H1 (cell line): ENCODE results near the gene TMEM115. TPM values are rescaled to one million over a fixed set of nuclear protein-coding genes. Genes with fewer than 3 reads are reported as not detected.

ENCODE experiments used
- CTCF ChIA-PET: fragments of 300-600 bp; sonication (Branson Sonifier 250); formaldehyde crosslinking; loops from one replicate; lab custom pipeline; 2021; ENCODE audit not compliant: partially characterized antibody; lab: Charles Lee
- POLR2A ChIA-PET: fragments of 300-600 bp; sonication (Branson Sonifier 250); formaldehyde crosslinking; loops from one replicate; lab custom pipeline; 2021; ENCODE audit warnings: inconsistent platforms; ENCODE audit not compliant: partially characterized antibody; lab: Charles Lee
- DNase-seq, 2 experiments: peaks; one replicate each; pipeline versions ENCODE4 v3.0.0 to v3.0.0-alpha.2; 2010 to 2022; ENCODE audit warnings: low spot score in 2 of 2, low read depth in 1 of 2, mixed read lengths in 1 of 2
- FAIRE-seq: peaks from 2 replicates; lab custom pipeline; 2011; peaks lifted over from hg19 to GRCh38; lab: Jason Lieb, UNC
- H2AFZ ChIP-seq: 2 replicates; pipeline ENCODE4 v1.8.1; 2012; ENCODE audit warnings: low read length, inconsistent platforms
- H2AK5ac ChIP-seq: 2 replicates; pipeline ENCODE4 v1.6.1; 2013; ENCODE audit warnings: low read depth, low read length
- H2BK120ac ChIP-seq: replicated peaks from 2 replicates; pipeline ENCODE3; 2013; ENCODE audit warnings: low read depth, low read length, inconsistent platforms
- H2BK12ac ChIP-seq: 2 replicates; pipeline ENCODE4 v1.6.1; 2013; ENCODE audit warnings: low read depth, low read length
- H2BK15ac ChIP-seq: 2 replicates; pipeline ENCODE4 v1.6.1; 2013; ENCODE audit warnings: low read length
- H2BK20ac ChIP-seq: 2 replicates; pipeline ENCODE4 v1.6.1; 2013; ENCODE audit warnings: low read length
- H2BK5ac ChIP-seq: 2 replicates; pipeline ENCODE4 v1.6.1; 2013; ENCODE audit warnings: low read depth, low read length
- H3K14ac ChIP-seq: 2 replicates; pipeline ENCODE4 v1.6.1; 2013; ENCODE audit warnings: inconsistent platforms; ENCODE audit not compliant: insufficient read length
- H3K18ac ChIP-seq: 2 replicates; pipeline ENCODE4 v1.6.1; 2013; ENCODE audit warnings: low read length; ENCODE audit errors: extremely low read depth
- H3K23ac ChIP-seq: 2 replicates; pipeline ENCODE4 v1.6.1; 2013; ENCODE audit warnings: inconsistent platforms; ENCODE audit not compliant: insufficient read length
- H3K23me2 ChIP-seq: 2 replicates; pipeline ENCODE4 v1.6.1; 2013; ENCODE audit warnings: low read depth, low read length
- H3K27ac ChIP-seq: 2 replicates; pipeline ENCODE4 v1.6.1; 2011; ENCODE audit warnings: low read depth, low read length, inconsistent platforms
- H3K27me3 ChIP-seq, 4 experiments: replicated peaks in 1 of 4; 1 replicate in 1 of 4; 2 replicates in 3 of 4; pipeline versions ENCODE4 v1.6.1 to v1.8.1; 2011 to 2013; ENCODE audit warnings: low read length in 3 of 4, mild to moderate bottlenecking in 3 of 4, inconsistent platforms in 2 of 4, mixed read lengths in 2 of 4, moderate library complexity in 1 of 4; ENCODE audit not compliant: control insufficient read depth in 3 of 4, insufficient read depth in 3 of 4; ENCODE audit errors: extremely low read depth in 1 of 4
- H3K36me3 ChIP-seq, 4 experiments: 2 replicates each; pipeline versions ENCODE4 v1.6.1 to v1.8.1; 2011 to 2013; ENCODE audit warnings: mild to moderate bottlenecking in 4 of 4, low read length in 3 of 4, moderate library complexity in 2 of 4, control low read depth in 1 of 4, inconsistent platforms in 1 of 4; ENCODE audit not compliant: insufficient read depth in 4 of 4, control insufficient read depth in 2 of 4
- H3K4ac ChIP-seq: replicated peaks from 2 replicates; pipeline ENCODE3; 2013; ENCODE audit warnings: low read length, low read depth, mixed read lengths, inconsistent platforms; ENCODE audit not compliant: insufficient read length
- H3K4me1 ChIP-seq, 4 experiments: replicated peaks in 1 of 4; 1 replicate in 1 of 4; 2 replicates in 3 of 4; pipeline versions ENCODE4 v1.6.1 to v1.8.1; 2011 to 2013; ENCODE audit warnings: low read length in 3 of 4, inconsistent platforms in 2 of 4, mixed read lengths in 1 of 4; ENCODE audit not compliant: insufficient read depth in 4 of 4, control insufficient read depth in 3 of 4
- H3K4me2 ChIP-seq, 2 experiments: 2 replicates each; pipeline versions ENCODE4 v1.6.1 to v1.8.1; 2011 to 2013; ENCODE audit warnings: low read depth in 2 of 2, low read length in 2 of 2, control low read depth in 1 of 2, inconsistent platforms in 1 of 2, mild to moderate bottlenecking in 1 of 2; ENCODE audit not compliant: insufficient read depth in 1 of 2
- H3K4me3 ChIP-seq, 4 experiments: fragments of 200-600, 300-600 bp in 1 of 4; sonication (generic), shearing (Covaris generic), sonication (Bioruptor Twin) in 1 of 4; 2 replicates each; pipeline versions ENCODE4 v1.5.1 to v1.8.1; 2011 to 2016; ENCODE audit warnings: low read length in 4 of 4, low read depth in 3 of 4, control low read depth in 2 of 4, inconsistent platforms in 2 of 4, mild to moderate bottlenecking in 2 of 4, mixed read lengths in 1 of 4, moderate library complexity in 1 of 4; ENCODE audit not compliant: insufficient read depth in 2 of 4; ENCODE audit errors: extremely low read depth in 1 of 4
- H3K56ac ChIP-seq: replicated peaks from 2 replicates; pipeline ENCODE3; 2013; ENCODE audit warnings: low read depth, mild to moderate bottlenecking, mixed read lengths, low read length, inconsistent platforms; ENCODE audit not compliant: insufficient read length
- H3K79me1 ChIP-seq: 2 replicates; pipeline ENCODE4 v1.6.1; 2013; ENCODE audit warnings: low read depth, low read length, control low read depth
- H3K79me2 ChIP-seq, 2 experiments: 2 replicates each; pipeline versions ENCODE4 v1.6.1 to v1.8.1; 2012 to 2013; ENCODE audit warnings: low read length in 2 of 2, mild to moderate bottlenecking in 2 of 2, inconsistent platforms in 1 of 2; ENCODE audit not compliant: insufficient read depth in 2 of 2, control insufficient read depth in 1 of 2
- H3K9ac ChIP-seq, 4 experiments: replicated peaks in 1 of 4; 1 replicate in 1 of 4; 2 replicates in 3 of 4; pipeline versions ENCODE4 v1.6.1 to v1.8.1; 2011 to 2013; ENCODE audit warnings: low read depth in 3 of 4, low read length in 3 of 4, control low read depth in 2 of 4, mild to moderate bottlenecking in 2 of 4, moderate library complexity in 2 of 4, inconsistent platforms in 1 of 4; ENCODE audit errors: extremely low read depth in 1 of 4
- H3K9me3 ChIP-seq, 2 experiments: 2 replicates each; pipeline versions ENCODE4 v1.6.1 to v1.8.1; 2012 to 2013; ENCODE audit warnings: mild to moderate bottlenecking in 2 of 2, moderate library complexity in 2 of 2, control low read depth in 1 of 2, inconsistent platforms in 1 of 2, low read depth in 1 of 2, low read length in 1 of 2, mixed read lengths in 1 of 2; ENCODE audit not compliant: insufficient read depth in 2 of 2
- H4K20me1 ChIP-seq, 2 experiments: replicated peaks in 1 of 2; 2 replicates each; pipeline versions ENCODE3 to v1.8.1; 2011 to 2013; ENCODE audit warnings: inconsistent platforms in 2 of 2, low read length in 2 of 2, mild to moderate bottlenecking in 1 of 2; ENCODE audit not compliant: insufficient read depth in 2 of 2, control insufficient read depth in 1 of 2
- H4K5ac ChIP-seq: 2 replicates; pipeline ENCODE4 v1.6.1; 2013; ENCODE audit warnings: low read length, low read depth, mixed read lengths, inconsistent platforms; ENCODE audit not compliant: insufficient read length
- H4K8ac ChIP-seq: 2 replicates; pipeline ENCODE4 v1.8.0; 2013; ENCODE audit warnings: mild to moderate bottlenecking, moderate library complexity, low read length, inconsistent platforms; ENCODE audit not compliant: insufficient read depth; ENCODE audit errors: extremely low read depth
- H4K91ac ChIP-seq: replicated peaks from 2 replicates; pipeline ENCODE3; 2013; ENCODE audit warnings: low read length, mixed read lengths, inconsistent platforms; ENCODE audit not compliant: insufficient read length
- ASH2L ChIP-seq: fragments of 200-600, 300-600 bp; sonication (generic); IDR thresholded peaks from one replicate; pipeline ENCODE4 v1.7.1; 2017; ENCODE audit warnings: low read length
- ATF3 ChIP-seq: IDR thresholded peaks from 2 replicates; pipeline ENCODE4 v1.6.1; 2011; ENCODE audit warnings: low read depth, mild to moderate bottlenecking, low read length; ENCODE audit not compliant: insufficient read depth
- E2F6 ChIP-seq: IDR thresholded peaks from 2 replicates; pipeline ENCODE4 v1.6.1; 2012; ENCODE audit warnings: inconsistent platforms
- FOSL1 ChIP-seq: IDR thresholded peaks from 2 replicates; pipeline ENCODE4 v1.6.1; 2011; ENCODE audit warnings: mild to moderate bottlenecking, low read depth, low read length, moderate library complexity; ENCODE audit not compliant: insufficient read depth
- HDAC6 ChIP-seq: IDR thresholded peaks from one replicate; pipeline ENCODE4 v1.7.1; 2012; ENCODE audit warnings: low read depth, mild to moderate bottlenecking, inconsistent platforms, low read length, moderate library complexity
- RAD21 ChIP-seq, 2 experiments: IDR thresholded peaks in 1 of 2; conservative IDR thresholded peaks in 1 of 2; 2 replicates each; pipeline ENCODE4 v1.6.1; 2011; ENCODE audit warnings: low read depth in 2 of 2, low read length in 2 of 2, improper control_type of control experiment in 1 of 2, inconsistent platforms in 1 of 2, mild to moderate bottlenecking in 1 of 2, moderate library complexity in 1 of 2
- SIX5 ChIP-seq: IDR thresholded peaks from 2 replicates; pipeline ENCODE4 v1.6.1; 2011; ENCODE audit warnings: mild to moderate bottlenecking, low read depth, low read length
- SP4 ChIP-seq: IDR thresholded peaks from 2 replicates; pipeline ENCODE4 v1.6.1; 2012; ENCODE audit warnings: low read length, inconsistent platforms
- TAF1 ChIP-seq: IDR thresholded peaks from 2 replicates; pipeline ENCODE4 v1.6.1; 2011; ENCODE audit warnings: mild to moderate bottlenecking, low read depth, low read length
- WGBS, 2 experiments: shearing (Covaris generic) in 1 of 2; methylation state at CpG; one replicate each; pipeline versions ENCODE4 v1.1.6 to v1.1.7; 2013 to 2015; ENCODE audit warnings: low lambda C conversion rate in 2 of 2, mixed read lengths in 2 of 2, inconsistent platforms in 1 of 2, low coverage in 1 of 2, missing lambda C conversion rate in 1 of 2; ENCODE audit not compliant: insufficient replicate concordance in 2 of 2, insufficient coverage in 1 of 2, insufficient read length in 1 of 2; ENCODE audit errors: extremely low coverage in 1 of 2, missing lambda C conversion rate in 1 of 2; 5-methylcytosine and 5-hydroxymethylcytosine counted together
- polyA plus RNA-seq, 7 experiments: library from polyadenylated mRNA; depleted of rRNA in 3 of 7; stranded (reverse) in 5 of 7; unstranded in 2 of 7; fragments of >200 nt in 5 of 7; fragments of 200-250 nt in 2 of 7; gene quantifications; 1 replicate in 5 of 7; 2 replicates in 1 of 7; 4 replicates in 1 of 7; pipeline versions ENCODE4 v1.2.1 to v1.2.3, GENCODE V29; 2011 to 2013; ENCODE audit warnings: missing spikeins in 2 of 7, mixed read lengths in 2 of 7
- total RNA-seq: library from RNA; stranded (reverse); fragmentation: NEBNext Ultra II Directional; extraction: Animal tissue kit (Norgen Biotek cat#: 25700); gene quantifications from 2 replicates; pipeline ENCODE4 v1.2.1, GENCODE V29; 2021

The TMEM115 gene
- total and polyA plus RNA-seq, 2 of the 8 experiments (the other 6 are each of a cell fraction or from before 2014, with no cell fraction given) = 25.4 to 32.4 TPM

GRCh38 chr3:50369012-50369670 is 9.8 kb upstream of the TMEM115 start:
- H2AK5ac ChIP-seq = 0 out of 2 replicates have a peak overlapping the region, but pooled peaks have one; percentile 82
- H3K18ac ChIP-seq = no peak overlapping the region
- H3K14ac ChIP-seq = no peak overlapping the region
- no peak overlapping the region for H2BK120ac ChIP-seq
- peaks cover 0 to 30% (median 21%) of the 10 kb centered on the region in 4 experiments; a peak in 6 of 7 replicates for H3K4me1 ChIP-seq
- DNase-seq = no peak
- H3K4me3 ChIP-seq = no peak overlapping the region
- H2BK20ac ChIP-seq = no peak overlapping the region
- no peak overlapping the region for H4K5ac ChIP-seq
- no peaks in the 10 kb centered on the region for H3K9me3 ChIP-seq
- no peak overlapping the region for H2BK5ac ChIP-seq
- H3K23me2 ChIP-seq = peaks cover 14% of the 10 kb centered on the region; the same call in 1 of the 2 replicates
- ChIA-PET POLR2A (interaction anchor here (0.8 to 1.4 kb wide), 3 partner anchors 12 to 200 kb away, joined by 3 to 6 read pairs (median 4); partner anchors contain the start of gene HEMK1), CTCF (interaction anchor here (0.9 to 5.5 kb wide), 16 partner anchors 7 to 181 kb away, joined by 3 to 52 read pairs (median 6); partner anchors contain the start of genes CYB561D2 and NPRL2)
- 0 out of 2 replicates have a peak overlapping the region, but pooled peaks have one; percentile 23 for H2BK12ac ChIP-seq
- H3K27ac ChIP-seq = no peak overlapping the region
- peaks cover 0 to 5% (median under 1%) of the 10 kb centered on the region in 4 experiments; a peak in 3 of 7 replicates for H3K27me3 ChIP-seq
- H3K9ac ChIP-seq = no peak overlapping the region; a peak in 1 of 7 replicates
- H2AFZ ChIP-seq = no peak overlapping the region
- H3K56ac ChIP-seq = no peak overlapping the region
- H3K4me2 ChIP-seq = no peak overlapping the region
- WGBS, 2 experiments = 81% methylated on average over 9 of the region's 9 CpGs; no CpG with 5 or more reads in 1 of the 2 experiments
- H4K8ac ChIP-seq = no peak overlapping the region
- H3K79me2 ChIP-seq = no peaks in the 10 kb centered on the region
- no peak overlapping the region for H4K91ac ChIP-seq
- H3K79me1 ChIP-seq = 0 out of 2 replicates have a peak, but pooled peaks cover 2% of the 10 kb centered on the region
- no peaks in the 10 kb centered on the region for H3K36me3 ChIP-seq
- H3K23ac ChIP-seq = no peak overlapping the region
- no peak for FAIRE-seq
- peak overlapping the region; percentile 90; the same call in 1 of the 2 replicates for H2BK15ac ChIP-seq
- H3K4ac ChIP-seq = no peak overlapping the region
- H4K20me1 ChIP-seq = no peaks in the 10 kb centered on the region
- TF ChIP-seq RAD21 (IDR thresholded peaks at IDR 0.05 in 1 of 2, conservative IDR thresholded peaks at IDR 0.05 in 1 of 2; ENCODE audit: low read depth in 2 of 2, low read length in 2 of 2) = no peak
- TF ChIP-seq HDAC6 = no peak
- TF ChIP-seq ATF3 = no peak
- no peak for TF ChIP-seq FOSL1
- no peak for TF ChIP-seq ASH2L
- no peak for TF ChIP-seq SIX5
- TF ChIP-seq SP4 = no peak
- TF ChIP-seq E2F6 = no peak
- TF ChIP-seq TAF1 = no peak
